Thoracic aorta (tissue), 2 donors: ENCODE measurements around the gene SULF2. TPM values are rescaled to one million over a fixed set of nuclear protein-coding genes. Genes with fewer than 3 reads are reported as not detected.

Experiments
- ATAC-seq: fragments of 150-250 bp; one replicate; pipeline ENCODE4 v1.8.0; 2017; ENCODE audit warnings: low read depth; ENCODE audit not compliant: insufficient number of reproducible peaks, low FRiP score
- DNase-seq: peaks from one replicate; pipeline ENCODE4 v3.0.0-alpha.2; 2020; ENCODE audit warnings: low spot score
- H3K27ac ChIP-seq, 2 donors: fragments of 200-600 bp; sonication (generic); 1 replicate in 1 of 2; 2 replicates in 1 of 2; pipeline ENCODE4 v1.5.1; 2016; ENCODE audit warnings: mild to moderate bottlenecking in 2 of 2, moderate library complexity in 2 of 2
- H3K27me3 ChIP-seq: fragments of 200-600 bp; sonication (generic); replicated peaks from 2 replicates; pipeline ENCODE4 v1.6.0; 2016; ENCODE audit warnings: mild to moderate bottlenecking; ENCODE audit not compliant: insufficient read depth
- H3K36me3 ChIP-seq: fragments of 200-600 bp; sonication (generic); one replicate; pipeline ENCODE4 v1.5.1; 2016
- H3K4me1 ChIP-seq, 2 donors: fragments of 200-600 bp; sonication (generic); 1 replicate in 1 of 2; 2 replicates in 1 of 2; pipeline versions ENCODE4 v1.5.1 to v1.6.0; 2016; ENCODE audit warnings: low read depth in 2 of 2, mild to moderate bottlenecking in 1 of 2; ENCODE audit not compliant: control insufficient read depth in 1 of 2
- H3K4me3 ChIP-seq: fragments of 200-600 bp; sonication (generic); 2 replicates; pipeline ENCODE4 v1.5.1; 2016; ENCODE audit warnings: mild to moderate bottlenecking
- H3K9me3 ChIP-seq: fragments of 200-600 bp; sonication (generic); 2 replicates; pipeline ENCODE4 v1.5.1; 2016
- CTCF ChIP-seq: fragments of 200-600 bp; sonication (generic); IDR thresholded peaks from one replicate; pipeline ENCODE4 v1.5.1; 2019; ENCODE audit warnings: antibody characterized with exemption
- total RNA-seq, 2 donors: library from RNA; depleted of rRNA; stranded (reverse); fragments of >200 nt; gene quantifications; one replicate each; pipeline versions ENCODE4 v1.1.0 to v1.2.3, GENCODE V29; 2016

Gene SULF2
- total RNA-seq, 2 donors from 2014 or later = 39.0 to 53.9 TPM

GRCh38 chr20:47684306-47685080 lies 100.8 kb downstream of the SULF2 start:
- no peak for DNase-seq
- peaks cover 0 to 5% of the 10 kb centered on the region in 2 donors for H3K4me1 ChIP-seq
- no peaks in the 10 kb centered on the region for H3K9me3 ChIP-seq
- no peaks in the 10 kb centered on the region for H3K27me3 ChIP-seq
- H3K4me3 ChIP-seq = no peak overlapping the region
- no peak for TF ChIP-seq CTCF
- H3K36me3 ChIP-seq = no peaks in the 10 kb centered on the region
- ATAC-seq = no peak
- no peak overlapping the region for H3K27ac ChIP-seq

- no peak for ATAC-seq
- H3K4me1 ChIP-seq = peaks cover 0 to 5% of the 10 kb centered on the region in 2 donors
- no peak overlapping the region for H3K27ac ChIP-seq
Observed at GRCh38 chr20:47682916-47683315, 102.4 kb downstream of the SULF2 start.

GRCh38 chr20:47682028-47682783 lies 103.1 kb downstream of the SULF2 start:
- H3K27me3 ChIP-seq = no peaks in the 10 kb centered on the region
- ATAC-seq (no peak), DNase-seq (no peak)
- peaks cover 0 to 5% of the 10 kb centered on the region in 2 donors for H3K4me1 ChIP-seq
- H3K27ac ChIP-seq = no peak overlapping the region
- H3K36me3 ChIP-seq = no peaks in the 10 kb centered on the region
- H3K9me3 ChIP-seq = no peaks in the 10 kb centered on the region
- no peak overlapping the region for H3K4me3 ChIP-seq
- TF ChIP-seq CTCF = no peak

More at GRCh38 chr20:47682916-47683315, 102.4 kb downstream of the SULF2 start:
- Histone ChIP-seq H3K27me3 (no peaks in the 10 kb centered on the region), H3K9me3 (no peaks in the 10 kb centered on the region), H3K36me3 (no peaks in the 10 kb centered on the region), H3K4me3 (no peak overlapping the region)
- no peak for DNase-seq
- TF ChIP-seq CTCF = no peak

GRCh38 chr20:47680804-47681529 lies 104.3 kb downstream of the SULF2 start:
- Histone ChIP-seq H3K9me3 (no peaks in the 10 kb centered on the region), H3K27ac (no peak overlapping the region), H3K36me3 (no peaks in the 10 kb centered on the region), H3K27me3 (no peaks in the 10 kb centered on the region), H3K4me3 (no peak overlapping the region), H3K4me1 (no peaks in the 10 kb centered on the region)
- ATAC-seq = no peak
- TF ChIP-seq CTCF = no peak
- DNase-seq = no peak

GRCh38 chr20:47679462-47679861 lies 105.8 kb downstream of the SULF2 start:
- H3K4me1 ChIP-seq = no peaks in the 10 kb centered on the region
- H3K36me3 ChIP-seq = no peaks in the 10 kb centered on the region
- no peaks in the 10 kb centered on the region for H3K27me3 ChIP-seq
- TF ChIP-seq CTCF = no peak
- no peak overlapping the region for H3K4me3 ChIP-seq
- no peak for ATAC-seq
- no peaks in the 10 kb centered on the region for H3K9me3 ChIP-seq
- no peak overlapping the region for H3K27ac ChIP-seq
- DNase-seq = no peak
